Activated CD8-positive, alpha-beta T cell treated with anti-CD3 and anti-CD28 coated beads for 36 hours (primary cell): ENCODE measurements around the gene TIMD4. TPM values are rescaled to one million over a fixed set of nuclear protein-coding genes. Genes with fewer than 3 reads are reported as not detected.
A peak's percentile ranks its signal among the peaks of the same experiment; 100 is the strongest.
"Not testable (repeated sequence)": the region's sequence is repeated elsewhere in the genome, so short reads cannot be mapped to it uniquely, and the experiment has no call there.

Experiments used
- ATAC-seq: fragments of 200-7000 bp; cut with Tn5 transposase; one replicate; pipeline ENCODE4 v1.10.0; 2021; ENCODE audit warnings: mild to moderate bottlenecking, moderate library complexity
- CTCF ChIA-PET: fragments of 350-600 bp; sonication (Branson Sonifier 250); formaldehyde crosslinking; loops from one replicate; lab custom pipeline; 2021; ENCODE audit warnings: antibody characterized with exemption; lab: Charles Lee
- POLR2A ChIA-PET: fragments of 350-600 bp; sonication (Branson Sonifier 250); formaldehyde crosslinking; loops from one replicate; lab custom pipeline; 2021; ENCODE audit warnings: antibody characterized with exemption; lab: Charles Lee
- DNase-seq: peaks from one replicate; pipeline ENCODE4 v3.0.0-alpha.2; 2020
- H3K27ac Mint-ChIP-seq: one replicate; pipeline ENCODE4 v1.8.0; 2021; ENCODE audit warnings: mild to moderate bottlenecking, mixed read lengths
- H3K27me3 Mint-ChIP-seq: one replicate; pipeline ENCODE4 v1.8.0; 2021; ENCODE audit warnings: mixed read lengths
- H3K36me3 Mint-ChIP-seq: one replicate; pipeline ENCODE4 v1.8.0; 2021; ENCODE audit warnings: low read depth, mixed read lengths
- H3K4me1 Mint-ChIP-seq: one replicate; pipeline ENCODE4 v1.8.0; 2021; ENCODE audit warnings: low read depth, mixed read lengths
- H3K4me3 Mint-ChIP-seq: one replicate; pipeline ENCODE4 v1.8.0; 2021; ENCODE audit warnings: mild to moderate bottlenecking, moderate library complexity, mixed read lengths
- H3K9me3 Mint-ChIP-seq: one replicate; pipeline ENCODE4 v1.8.0; 2021; ENCODE audit warnings: mixed read lengths
- CTCF ChIP-seq: fragments of 200-600 bp; IDR thresholded peaks from one replicate; pipeline ENCODE4 v1.8.0; 2022; ENCODE audit warnings: antibody characterized with exemption, mild to moderate bottlenecking
- intact Hi-C: fragments of 100-400 bp; cut with micrococcal nuclease; formaldehyde crosslinking; loops from one replicate; pipeline ENCODE4 v1.10.0; 2022
- total RNA-seq, 2 experiments: library from RNA; stranded (reverse); gene quantifications; one replicate each; pipeline ENCODE4 v1.2.3, GENCODE V29; 2021

The TIMD4 gene
- total RNA-seq, 2 experiments from 2014 or later, result 0.83 to 1.2 TPM

GRCh38 chr5:156942064-156942463 is 21.0 kb downstream of the TIMD4 start:
- H3K9me3 Mint-ChIP-seq, result peaks cover 8% of the 10 kb centered on the region
- H3K4me1 Mint-ChIP-seq, result peaks cover 28% of the 10 kb centered on the region
- H3K27ac Mint-ChIP-seq, result peak overlapping the region; percentile 76
- H3K27me3 Mint-ChIP-seq, result no peaks in the 10 kb centered on the region
- peaks cover 6% of the 10 kb centered on the region for H3K36me3 Mint-ChIP-seq
- ATAC-seq, result peak; percentile 89
- POLR2A ChIA-PET, result interaction anchor here (0.7 to 1.0 kb wide), 2 partner anchors 23 to 204 kb away, joined by 3 read pairs; no protein-coding TSS in a partner anchor
- no peak for DNase-seq
- CTCF ChIA-PET, result interaction anchor here (1.3 to 2.6 kb wide), 3 partner anchors 83 to 191 kb away, joined by 3 to 12 read pairs (median 4); no protein-coding TSS in a partner anchor
- no peak for TF ChIP-seq CTCF
- no peak overlapping the region for H3K4me3 Mint-ChIP-seq
- intact Hi-C loops, result no loop called here

GRCh38 chr5:156940462-156940861 is 22.6 kb downstream of the TIMD4 start:
- POLR2A ChIA-PET, DNase-seq, intact Hi-C loops, CTCF ChIA-PET, H3K36me3 Mint-ChIP-seq, H3K9me3 Mint-ChIP-seq, ATAC-seq, H3K4me3 Mint-ChIP-seq, H3K27ac Mint-ChIP-seq, H3K27me3 Mint-ChIP-seq: not testable (repeated sequence)
- H3K4me1 Mint-ChIP-seq, result peaks cover 28% of the 10 kb centered on the region

- ATAC-seq (no peak), DNase-seq (no peak)
- Mint-ChIP-seq H3K4me1 (peaks cover 44% of the 10 kb centered on the region), H3K4me3 (no peak overlapping the region), H3K27ac (no peak overlapping the region), H3K9me3 (peaks cover 8% of the 10 kb centered on the region), H3K36me3 (peaks cover 5% of the 10 kb centered on the region), H3K27me3 (no peaks in the 10 kb centered on the region)
- CTCF ChIA-PET, result interaction anchor here (0.7 to 1.5 kb wide), 2 partner anchors 10 to 75 kb away, joined by 3 to 4 read pairs; no protein-coding TSS in a partner anchor
- intact Hi-C loops, result loop anchor here (10.0 kb wide), 1 partner anchor 992 kb away; no protein-coding TSS in a partner anchor
- TF ChIP-seq CTCF, result no peak
- POLR2A ChIA-PET, result no interaction called here
Observed at GRCh38 chr5:156936972-156937371, 26.1 kb downstream of the TIMD4 start.

- peaks cover 7% of the 10 kb centered on the region for H3K9me3 Mint-ChIP-seq
- ChIA-PET POLR2A (interaction anchor here (0.7 to 2.5 kb wide), 2 partner anchors 14 to 985 kb away, joined by 3 to 10 read pairs; no protein-coding TSS in a partner anchor), CTCF (interaction anchor here (0.6 to 4.0 kb wide), 19 partner anchors 10 to 504 kb away, joined by 3 to 37 read pairs (median 3); no protein-coding TSS in a partner anchor)
- intact Hi-C loops, result loop anchor here (10.0 kb wide), 1 partner anchor 990 kb away; no protein-coding TSS in a partner anchor
- H3K27me3 Mint-ChIP-seq, result no peaks in the 10 kb centered on the region
- H3K4me3 Mint-ChIP-seq, result no peak overlapping the region
- H3K36me3 Mint-ChIP-seq, result peaks cover 11% of the 10 kb centered on the region
- peaks cover 50% of the 10 kb centered on the region for H3K4me1 Mint-ChIP-seq
- TF ChIP-seq CTCF, result peak; percentile 93
- DNase-seq (peak; percentile 82), ATAC-seq (peak; percentile 74)
- peak overlapping the region; percentile 71 for H3K27ac Mint-ChIP-seq
Observed at GRCh38 chr5:156934450-156935211, 28.4 kb downstream of the TIMD4 start.

- Mint-ChIP-seq H3K27me3 (no peaks in the 10 kb centered on the region), H3K4me1 (peaks cover 74% of the 10 kb centered on the region), H3K36me3 (peaks cover 12% of the 10 kb centered on the region), H3K9me3 (peaks cover 6% of the 10 kb centered on the region), H3K27ac (peak overlapping the region; percentile 75), H3K4me3 (no peak overlapping the region)
- TF ChIP-seq CTCF, result no peak
- DNase-seq, result peak; percentile 30
- ChIA-PET CTCF (interaction anchor here (1.2 to 1.9 kb wide), 4 partner anchors 10 to 203 kb away, joined by 3 to 7 read pairs (median 6); no protein-coding TSS in a partner anchor), POLR2A (interaction anchor here (1.0 to 2.4 kb wide), 3 partner anchors 8 to 95 kb away, joined by 3 to 6 read pairs (median 4); no protein-coding TSS in a partner anchor)
- intact Hi-C loops, result no loop called here
- ATAC-seq, result peak; percentile 57
Observed at GRCh38 chr5:156929366-156929948, 33.6 kb downstream of the TIMD4 start.
